Omental fat pad (tissue), 4 donors: ENCODE measurements around the gene IQCF6. TPM values are rescaled to one million over a fixed set of nuclear protein-coding genes. Genes with fewer than 3 reads are reported as not detected.
"Not testable (repeated sequence)": the region's sequence is repeated elsewhere in the genome, so short reads cannot be mapped to it uniquely, and the experiment has no call there.

Experiments
- ATAC-seq: fragments of 150-250 bp; one replicate; pipeline ENCODE4 v1.9.1; 2016; ENCODE audit warnings: mild to moderate bottlenecking, moderate library complexity; ENCODE audit not compliant: low FRiP score
- DNase-seq: peaks from one replicate; pipeline ENCODE4 v3.0.0-alpha.2; 2019; ENCODE audit warnings: low spot score
- total RNA-seq, 4 donors: library from RNA; depleted of rRNA; stranded (reverse); fragments of >200 nt; gene quantifications; one replicate each; pipeline ENCODE4 v1.1.0, GENCODE V29; 2016
- TF ChIP-seq, protein P1 (sequence below), 3 donors: fragments of 450-650 bp; IDR thresholded peaks; one replicate each; pipeline ENCODE4 v1.5.1; 2016 to 2017; ENCODE audit warnings: antibody characterized with exemption in 3 of 3, mild to moderate bottlenecking in 3 of 3, moderate library complexity in 2 of 3

Gene IQCF6
- total RNA-seq, 4 donors from 2014 or later: not detected

DNA sequence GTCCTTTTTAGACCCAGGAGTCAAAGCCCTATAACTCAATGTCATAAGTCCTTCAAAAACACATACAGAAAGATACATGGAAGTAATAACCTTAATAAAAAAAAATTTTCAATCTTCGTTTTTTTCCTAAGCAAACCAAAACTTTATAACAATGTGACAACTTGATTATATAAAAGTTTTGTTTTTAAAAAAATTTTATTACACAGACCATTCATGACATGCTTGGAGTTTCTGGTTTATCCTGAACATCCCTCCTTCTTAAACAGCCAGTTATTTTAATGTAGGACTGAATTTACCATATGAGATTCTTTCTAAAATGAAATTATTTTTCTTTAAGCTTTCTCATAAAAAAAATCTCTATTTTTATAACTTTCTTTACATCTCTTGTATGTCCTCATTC, 30.7 kb downstream of the IQCF6 start:
- TF ChIP-seq, protein P1, sequence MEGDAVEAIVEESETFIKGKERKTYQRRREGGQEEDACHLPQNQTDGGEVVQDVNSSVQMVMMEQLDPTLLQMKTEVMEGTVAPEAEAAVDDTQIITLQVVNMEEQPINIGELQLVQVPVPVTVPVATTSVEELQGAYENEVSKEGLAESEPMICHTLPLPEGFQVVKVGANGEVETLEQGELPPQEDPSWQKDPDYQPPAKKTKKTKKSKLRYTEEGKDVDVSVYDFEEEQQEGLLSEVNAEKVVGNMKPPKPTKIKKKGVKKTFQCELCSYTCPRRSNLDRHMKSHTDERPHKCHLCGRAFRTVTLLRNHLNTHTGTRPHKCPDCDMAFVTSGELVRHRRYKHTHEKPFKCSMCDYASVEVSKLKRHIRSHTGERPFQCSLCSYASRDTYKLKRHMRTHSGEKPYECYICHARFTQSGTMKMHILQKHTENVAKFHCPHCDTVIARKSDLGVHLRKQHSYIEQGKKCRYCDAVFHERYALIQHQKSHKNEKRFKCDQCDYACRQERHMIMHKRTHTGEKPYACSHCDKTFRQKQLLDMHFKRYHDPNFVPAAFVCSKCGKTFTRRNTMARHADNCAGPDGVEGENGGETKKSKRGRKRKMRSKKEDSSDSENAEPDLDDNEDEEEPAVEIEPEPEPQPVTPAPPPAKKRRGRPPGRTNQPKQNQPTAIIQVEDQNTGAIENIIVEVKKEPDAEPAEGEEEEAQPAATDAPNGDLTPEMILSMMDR (IDR thresholded peaks at IDR 0.05): no peak
- ATAC-seq: no peak

DNA sequence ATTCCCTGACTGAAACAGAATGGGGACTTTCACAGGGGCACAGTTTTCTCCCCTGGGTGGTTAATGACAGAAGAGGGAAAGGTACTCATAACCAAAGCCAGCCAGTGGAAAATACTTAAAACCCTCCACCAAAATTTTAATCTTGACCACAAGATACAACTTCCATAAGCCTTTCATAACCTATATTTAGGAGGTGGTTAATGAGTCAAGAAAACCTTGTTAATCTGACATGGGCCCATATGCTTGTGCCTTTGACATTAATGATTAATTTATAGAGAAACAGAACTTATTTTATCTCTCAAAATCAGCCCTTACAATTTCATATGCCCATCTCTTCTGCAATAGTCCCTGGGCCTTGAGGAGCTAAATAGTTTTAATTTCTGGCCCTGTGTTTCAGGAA, 31.2 kb downstream of the IQCF6 start:
- TF ChIP-seq, protein P1 (IDR thresholded peaks at IDR 0.05): no peak
- ATAC-seq: no peak
- DNase-seq: no peak

More for the DNA sequence above, 30.7 kb downstream of the IQCF6 start:
- no peak for DNase-seq

DNA sequence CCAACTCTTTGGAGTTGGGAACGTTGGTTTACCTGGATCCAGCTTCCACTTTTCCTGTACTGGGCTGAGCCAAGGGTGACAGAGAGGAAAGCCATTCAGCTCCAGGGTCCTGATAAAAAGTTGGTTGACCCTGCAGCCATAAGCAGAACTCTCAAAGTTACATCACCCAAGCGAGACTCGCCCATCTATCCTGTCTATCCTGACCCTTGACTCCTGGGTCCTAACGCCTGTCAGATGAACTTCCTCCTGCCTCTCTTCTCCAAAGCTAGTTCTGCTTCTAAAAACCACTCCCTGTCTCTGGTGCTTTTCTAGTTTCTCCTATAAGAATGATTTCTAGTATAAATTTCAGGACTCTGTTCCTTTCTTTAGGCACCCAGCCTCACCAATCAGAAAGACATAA, 36.1 kb downstream of the IQCF6 start:
- DNase-seq, ATAC-seq: not testable (repeated sequence)

DNA sequence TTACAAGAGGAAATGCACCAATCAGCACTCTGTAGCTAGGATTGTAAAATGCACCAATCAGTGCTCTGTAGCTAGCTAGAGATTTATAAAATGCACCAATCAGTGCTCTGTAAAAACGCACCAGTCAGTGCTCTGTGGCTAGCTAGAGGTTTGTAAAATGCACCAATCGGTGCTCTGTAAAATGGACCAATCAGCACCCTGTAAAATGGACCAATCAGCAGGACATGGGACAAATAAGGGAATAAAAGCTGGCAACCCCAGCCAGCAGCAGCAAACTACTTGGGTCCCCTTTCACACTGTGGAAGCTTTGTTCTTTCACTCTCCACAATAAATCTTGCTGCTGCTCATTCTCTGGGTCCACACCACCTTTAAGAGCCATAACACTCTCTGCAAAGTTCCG, 36.7 kb downstream of the IQCF6 start:
- not testable (repeated sequence) for ATAC-seq

DNA sequence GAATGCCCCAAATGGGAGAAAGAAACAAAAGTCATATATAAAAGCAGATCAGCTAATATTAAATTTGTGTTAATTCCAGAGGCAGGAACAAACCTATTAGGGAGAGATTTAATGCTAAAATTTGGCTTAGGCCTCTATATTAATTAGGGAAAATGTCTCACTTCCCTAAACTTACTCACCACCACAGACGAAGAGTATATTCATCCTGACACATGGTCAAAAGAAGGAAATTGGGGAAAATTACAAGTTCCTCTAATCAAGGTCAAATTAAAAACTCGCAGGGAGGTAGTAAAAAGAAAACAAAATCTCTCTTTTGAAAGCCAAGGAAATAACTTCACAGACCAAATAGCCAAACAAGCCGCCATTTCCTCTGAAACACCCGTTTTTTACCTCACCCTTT, 39.9 kb downstream of the IQCF6 start:
- no peak for DNase-seq

More for the DNA sequence above, 36.7 kb downstream of the IQCF6 start:
- not testable (repeated sequence) for DNase-seq

DNA sequence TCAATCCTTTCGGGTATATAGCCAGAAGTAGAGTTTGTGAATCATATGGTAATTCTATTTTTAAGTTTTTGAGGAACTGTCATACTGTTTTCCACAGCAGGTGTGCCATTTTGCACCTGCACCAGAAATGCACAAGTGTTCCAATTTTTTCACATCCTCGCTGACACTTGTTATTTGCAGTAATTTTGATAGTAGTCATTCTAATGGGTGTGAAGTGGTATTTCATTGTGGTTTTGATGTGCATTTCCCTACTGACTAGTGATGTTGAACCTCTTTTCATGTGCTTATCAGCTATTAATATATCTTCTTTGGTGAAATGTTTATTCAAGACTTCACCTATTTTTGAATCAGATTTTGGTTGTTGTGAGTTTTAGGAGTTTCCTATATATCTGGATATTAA, 43.1 kb downstream of the IQCF6 start:
- TF ChIP-seq, protein P1 (IDR thresholded peaks at IDR 0.05): no peak
- ATAC-seq (no peak), DNase-seq (no peak)

More for the DNA sequence above, 39.9 kb downstream of the IQCF6 start:
- TF ChIP-seq, protein P1 (IDR thresholded peaks at IDR 0.05): no peak
- no peak for ATAC-seq

DNA sequence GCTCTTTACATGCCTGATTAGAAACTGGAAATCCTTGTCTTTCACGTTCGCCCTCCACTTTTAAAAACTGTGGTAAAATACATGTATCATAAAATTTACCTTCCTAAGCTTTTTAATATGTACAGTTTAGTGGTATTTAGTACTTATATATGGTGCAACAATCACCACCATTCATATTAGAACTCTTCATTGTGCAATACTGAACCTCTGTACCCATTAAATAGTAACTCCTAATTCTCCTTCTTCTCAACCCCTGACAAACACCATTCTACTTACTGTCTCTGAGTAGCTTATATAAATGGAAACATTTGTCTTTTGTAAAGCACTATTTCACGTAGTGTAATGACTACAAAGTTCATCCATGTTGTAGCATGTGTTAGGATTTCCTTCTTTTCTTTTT, 44.0 kb downstream of the IQCF6 start:
- DNase-seq: no peak
- ATAC-seq: no peak
- TF ChIP-seq, protein P1 (IDR thresholded peaks at IDR 0.05): no peak

DNA sequence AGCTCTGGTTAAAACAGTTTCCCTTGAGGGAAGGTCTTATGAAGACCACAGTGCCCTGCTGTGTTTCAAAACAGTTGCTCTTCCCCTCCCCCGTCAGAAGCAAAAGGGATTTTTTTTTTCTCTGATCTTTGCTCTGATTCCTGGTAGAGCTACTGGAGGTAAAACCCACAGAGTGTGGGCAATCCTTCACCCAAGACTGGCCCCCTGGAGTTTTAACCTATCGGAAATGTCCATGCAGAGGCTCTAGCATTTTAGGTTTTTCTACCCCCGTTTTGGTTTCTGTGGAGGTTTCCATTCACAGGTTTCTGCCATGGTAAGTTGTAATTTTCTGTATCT, 44.5 kb downstream of the IQCF6 start:
- TF ChIP-seq, protein P1 (IDR thresholded peaks at IDR 0.05): no peak
- DNase-seq (no peak), ATAC-seq (no peak)
